GM20431 (cell line): Measurements from ENCODE around the gene QTRT2.

ENCODE experiments used
- in situ Hi-C: fragments of 300-500 bp; cut with MseI, MboI; formaldehyde crosslinking; loops from one replicate; pipeline ENCODE4 v1.15.0; 2020; ENCODE audit warnings: low sequenced_read_pairs; ENCODE audit not compliant: unreplicated experiment

QTRT2 gene

DNA sequence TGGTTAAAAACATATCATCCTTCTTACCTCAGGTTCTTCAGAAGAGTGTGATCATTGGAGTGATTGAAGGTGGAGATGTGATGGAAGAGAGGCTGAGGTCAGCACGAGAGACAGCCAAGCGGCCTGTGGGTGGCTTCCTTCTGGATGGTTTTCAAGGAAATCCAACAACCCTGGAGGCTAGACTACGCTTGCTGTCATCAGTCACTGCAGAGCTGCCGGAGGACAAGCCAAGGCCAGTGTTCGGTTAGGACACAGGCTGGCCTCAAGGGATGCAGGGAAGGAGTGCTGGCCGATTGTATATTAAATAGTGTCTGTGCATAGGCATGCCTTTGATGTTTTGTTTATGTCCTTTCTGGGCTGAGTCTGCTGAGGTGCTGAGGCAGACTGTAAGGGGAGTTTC is 20.2 kb downstream of the QTRT2 start:
- in situ Hi-C loops = no loop called here

DNA sequence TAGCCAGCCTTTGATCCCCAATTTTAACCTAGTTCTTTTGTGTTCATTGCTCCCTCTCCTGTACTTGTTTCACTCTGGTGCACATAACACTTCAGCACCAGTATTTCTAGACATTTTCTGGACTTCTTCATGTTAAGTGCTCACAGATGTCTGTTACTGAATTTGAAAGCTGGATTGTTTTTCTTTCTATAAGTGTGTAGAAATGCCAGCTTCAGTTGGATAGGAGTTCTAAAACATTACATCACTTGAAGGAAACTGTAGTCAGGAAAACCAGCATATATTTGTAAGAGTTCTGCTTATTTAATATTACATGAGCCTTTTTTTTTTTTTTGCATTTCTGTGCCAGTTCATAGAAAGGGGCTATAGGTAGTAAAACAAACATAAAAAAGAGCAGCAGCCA is 21.6 kb downstream of the QTRT2 start:
- in situ Hi-C loops = no loop called here

DNA sequence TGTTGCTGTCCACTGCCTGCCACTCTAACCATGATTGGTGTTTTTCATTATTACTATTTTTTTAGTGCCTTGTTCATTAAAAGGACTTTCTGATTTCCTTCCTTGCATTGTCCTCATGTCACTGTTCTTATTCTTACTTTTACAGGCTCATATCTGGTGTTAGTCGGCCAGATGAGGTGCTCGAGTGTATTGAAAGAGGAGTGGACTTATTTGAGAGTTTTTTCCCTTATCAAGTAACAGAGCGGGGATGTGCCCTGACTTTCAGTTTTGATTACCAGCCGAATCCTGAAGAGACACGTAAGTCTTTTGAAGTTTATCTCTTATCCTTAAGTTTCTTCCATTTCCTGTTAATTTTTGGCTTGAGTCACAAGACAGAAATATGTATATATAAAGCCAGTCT is 23.2 kb downstream of the QTRT2 start:
- in situ Hi-C loops = no loop called here

GRCh38 chr3:114080201-114080600 is 23.7 kb downstream of the QTRT2 start:
- in situ Hi-C loops = no loop called here

DNA sequence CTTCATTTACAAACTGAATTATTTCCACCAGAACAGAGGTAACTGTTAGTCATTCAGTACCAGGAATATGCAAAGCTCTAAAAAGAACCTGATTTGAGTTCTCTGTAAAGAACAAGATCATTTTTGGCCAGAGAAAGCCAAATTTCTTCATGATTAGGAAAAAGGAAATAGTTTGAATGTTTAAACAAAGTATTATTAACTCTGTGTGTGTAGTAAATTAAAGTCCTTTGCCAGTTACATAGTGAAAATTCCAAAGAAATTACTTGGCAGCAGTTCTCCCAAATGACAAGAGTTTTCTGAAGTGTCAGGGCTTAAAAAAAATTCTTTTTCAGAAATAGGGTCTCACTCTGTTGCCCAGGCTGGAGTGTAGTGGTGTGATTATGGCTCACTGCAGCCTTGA is 24.5 kb downstream of the QTRT2 start:
- in situ Hi-C loops = no loop called here

DNA sequence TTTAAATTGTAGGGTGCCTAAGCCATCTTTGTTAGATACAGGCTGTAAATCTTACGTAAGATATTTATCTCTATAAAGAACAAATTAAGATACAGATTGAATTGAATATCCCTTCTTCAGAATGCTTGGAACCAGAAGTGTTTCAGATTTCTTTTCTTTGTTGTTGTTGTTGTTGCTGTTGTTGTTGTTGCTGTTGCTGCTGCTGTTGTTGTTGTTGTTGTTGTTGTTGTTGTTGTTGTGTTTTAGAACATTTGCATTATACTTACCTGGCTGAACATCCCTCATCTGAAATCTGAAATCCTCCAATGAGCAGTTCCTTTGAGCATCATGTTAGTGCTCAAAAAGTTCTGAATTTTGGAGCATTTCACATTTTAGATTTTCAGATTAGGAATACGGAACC is 26.6 kb downstream of the QTRT2 start:
- in situ Hi-C loops = no loop called here

GRCh38 chr3:114086356-114086755 is 29.8 kb downstream of the QTRT2 start:
- in situ Hi-C loops = no loop called here

DNA sequence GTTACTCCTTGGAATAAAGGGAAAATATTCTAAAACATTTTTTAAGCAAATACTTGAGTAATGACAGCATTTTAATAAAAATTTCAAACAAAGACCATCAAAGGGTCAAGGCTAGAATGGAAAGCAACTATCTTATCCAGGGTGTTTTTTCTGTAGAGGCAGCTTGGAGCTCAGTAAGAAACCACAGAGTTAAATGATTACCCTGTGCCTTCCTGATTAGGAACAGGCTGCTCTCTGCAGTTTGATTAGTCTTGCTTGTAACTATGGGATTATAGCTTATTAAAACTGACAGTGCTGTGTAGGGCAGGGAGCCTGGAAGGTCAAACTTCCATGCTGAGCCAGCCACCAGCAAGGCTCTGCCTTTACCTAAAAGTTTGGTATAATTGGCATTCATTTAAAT is 33.1 kb downstream of the QTRT2 start:
- in situ Hi-C loops = no loop called here

- in situ Hi-C loops = no loop called here
Observed at GRCh38 chr3:114092151-114093015, 35.8 kb downstream of the QTRT2 start.

GRCh38 chr3:114093016-114093380 is 36.5 kb downstream of the QTRT2 start:
- in situ Hi-C loops = no loop called here

DNA sequence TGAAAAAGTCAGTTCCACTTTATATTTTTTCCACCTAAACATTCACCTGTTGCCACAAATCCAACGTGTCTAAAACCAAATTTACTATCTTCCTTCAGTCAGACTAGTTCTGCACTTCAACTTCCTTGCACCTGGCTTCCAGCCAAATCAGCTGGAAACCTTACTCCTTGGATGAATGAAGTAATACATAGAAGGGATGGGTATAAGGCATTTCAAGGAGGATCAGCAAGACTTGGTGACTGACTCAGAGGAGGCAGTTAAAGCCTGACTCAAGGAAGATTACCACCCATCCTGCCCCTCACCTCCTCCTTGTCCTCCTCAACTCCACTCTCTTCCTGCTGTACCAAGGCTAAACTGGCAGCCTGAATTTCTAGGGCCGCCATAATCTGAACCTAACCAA is 37.1 kb downstream of the QTRT2 start:
- in situ Hi-C loops = no loop called here

- in situ Hi-C loops = no loop called here
Observed at GRCh38 chr3:114095796-114096195, 39.3 kb downstream of the QTRT2 start.

- in situ Hi-C loops = no loop called here
Observed at GRCh38 chr3:114101101-114101500, 44.6 kb downstream of the QTRT2 start.

DNA sequence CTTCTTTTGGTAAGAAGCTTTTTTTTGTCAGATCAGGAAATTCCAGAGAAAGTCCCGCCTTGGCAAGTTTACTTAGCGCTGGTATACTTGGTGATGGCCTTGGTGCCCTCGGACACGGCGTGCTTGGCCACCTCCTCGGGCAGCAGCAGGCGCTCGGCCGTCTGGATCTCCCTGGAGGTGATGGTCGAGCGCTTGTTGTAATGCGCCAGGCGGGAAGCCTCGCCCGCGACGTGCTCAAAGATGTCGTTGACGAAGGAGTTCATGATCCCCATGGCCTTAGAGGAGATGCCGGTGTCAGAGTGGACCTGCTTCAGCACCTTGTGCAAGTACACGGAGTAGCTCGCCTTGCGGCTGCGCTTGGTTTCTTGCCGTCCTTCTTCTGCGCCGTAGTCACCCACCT is 46.6 kb downstream of the QTRT2 start:
- in situ Hi-C loops = no loop called here

DNA sequence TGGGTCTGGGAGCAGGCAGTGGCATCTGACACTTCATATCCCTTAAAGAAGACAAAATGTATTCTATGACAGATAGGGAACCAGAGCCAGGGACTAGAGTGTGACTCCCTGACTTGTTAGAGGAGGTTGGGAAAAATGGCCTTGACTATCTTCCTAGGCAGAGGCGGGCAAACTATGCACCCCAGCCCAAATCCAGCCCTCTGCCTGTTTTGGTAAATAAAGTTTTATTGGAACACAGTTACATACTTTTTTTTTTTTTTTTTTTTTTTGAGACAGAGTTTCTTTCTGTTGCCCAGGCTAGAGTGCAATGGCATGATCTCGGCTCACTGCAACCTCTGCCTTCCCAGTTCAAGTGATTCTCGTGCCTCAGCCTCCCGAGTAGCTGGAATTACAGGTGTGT is 47.3 kb downstream of the QTRT2 start:
- in situ Hi-C loops = no loop called here

DNA sequence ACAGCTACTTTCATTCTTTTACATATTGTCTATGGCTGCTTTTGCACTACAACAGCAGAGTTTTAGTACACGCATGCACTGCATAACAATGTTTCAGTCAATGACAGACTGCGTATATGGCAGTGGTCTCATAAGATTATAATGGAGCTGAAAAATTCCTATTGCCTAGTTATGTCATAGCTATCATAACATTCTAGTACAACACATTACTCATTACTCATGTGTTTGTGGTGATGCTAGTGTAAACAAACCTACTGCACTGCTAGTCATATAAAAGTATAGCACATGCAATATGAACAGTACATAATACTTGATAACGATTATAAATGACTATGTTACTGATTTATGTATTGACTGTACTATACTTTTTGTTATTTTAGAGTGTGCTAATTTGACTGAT is 47.9 kb downstream of the QTRT2 start:
- in situ Hi-C loops = no loop called here

DNA sequence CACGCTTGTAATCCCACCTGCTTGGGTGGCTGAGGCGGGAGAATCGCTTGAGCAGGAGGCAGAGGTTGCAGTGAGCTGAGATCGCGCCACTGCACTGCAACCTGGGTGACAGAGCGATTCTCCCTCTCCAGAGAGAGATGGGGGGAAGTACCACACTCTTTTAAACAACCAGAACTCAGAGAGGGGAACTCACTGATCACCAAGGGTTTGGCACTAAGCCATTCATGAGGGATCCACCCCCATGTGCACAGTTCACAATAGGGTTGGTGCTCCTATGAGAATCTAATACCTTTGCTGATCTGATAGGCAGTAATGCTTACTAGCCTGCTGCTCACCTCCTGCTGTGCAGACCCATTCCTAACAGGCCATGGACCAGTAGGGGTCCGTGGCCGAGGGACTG is 51.6 kb downstream of the QTRT2 start:
- in situ Hi-C loops = no loop called here

DNA sequence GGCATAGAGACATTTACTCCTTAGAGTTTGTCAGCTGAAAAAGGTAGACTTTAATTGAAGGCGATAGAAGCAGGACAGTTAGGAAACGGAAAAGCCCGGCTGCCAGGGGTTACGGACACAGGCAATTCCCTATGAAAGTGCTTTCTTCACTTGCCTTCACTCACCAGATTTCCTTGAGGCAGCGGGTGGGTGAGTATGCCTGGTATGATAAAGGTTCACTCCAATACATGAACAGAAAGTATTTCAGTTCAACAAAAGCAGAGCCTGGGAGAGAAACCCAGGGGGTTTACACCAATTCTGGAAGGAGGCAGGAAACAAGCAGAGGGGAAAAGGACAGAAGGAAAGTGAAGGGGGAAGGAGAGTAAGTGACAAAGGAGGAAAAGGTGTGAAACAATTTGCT is 53.9 kb downstream of the QTRT2 start:
- in situ Hi-C loops = no loop called here

DNA sequence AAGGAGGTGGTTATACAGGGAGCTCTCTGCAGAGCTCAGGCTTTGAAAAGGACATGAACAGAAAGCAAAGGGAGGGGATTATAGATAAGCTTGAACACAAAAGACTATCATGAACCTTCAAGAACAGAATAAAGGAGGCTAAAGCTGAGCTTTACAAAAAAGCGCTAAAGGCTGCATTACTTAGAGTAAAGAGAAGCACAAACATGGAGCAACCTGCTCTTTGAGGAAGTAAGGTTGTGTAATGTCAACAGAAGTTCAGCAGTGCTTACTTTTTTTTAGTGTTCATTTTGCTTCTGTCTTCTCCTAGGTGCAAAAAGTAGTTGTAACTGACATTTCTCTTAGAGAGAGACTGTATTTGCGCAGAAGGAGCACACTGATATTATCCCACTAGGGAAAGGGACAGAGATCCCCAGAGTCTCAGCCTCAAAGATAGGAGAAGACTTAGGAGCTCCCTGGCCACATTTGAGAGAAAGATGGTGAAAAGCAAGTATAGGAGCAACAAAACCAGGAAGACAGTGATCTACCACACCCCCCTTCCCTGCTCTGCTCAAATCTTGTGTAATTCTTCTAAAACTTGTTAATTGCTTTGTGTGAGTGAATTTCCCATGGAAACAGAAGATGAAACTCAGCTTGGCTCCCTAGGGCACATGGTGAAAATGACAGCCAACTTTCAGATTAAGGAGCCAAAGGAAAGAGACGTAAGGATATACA is 54.7 kb downstream of the QTRT2 start:
- in situ Hi-C loops = no loop called here

DNA sequence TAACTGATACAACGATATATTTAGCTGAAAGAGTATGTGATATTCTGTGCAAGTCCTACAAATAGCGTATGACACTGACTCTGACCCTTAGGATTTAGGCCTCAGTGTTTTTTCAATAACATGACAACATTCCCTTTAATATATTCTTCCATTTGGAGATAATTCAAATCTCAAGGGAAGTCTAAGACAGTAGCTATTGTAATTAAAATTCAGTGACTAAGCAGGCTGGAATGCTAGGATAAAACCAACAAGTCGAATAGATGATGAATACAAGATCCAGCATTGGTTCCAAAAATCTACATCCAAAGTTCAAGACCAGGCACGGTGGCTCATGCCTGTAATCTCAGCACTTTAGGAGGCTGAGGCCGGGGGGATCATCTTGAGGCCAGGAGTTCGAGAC is 56.2 kb downstream of the QTRT2 start:
- in situ Hi-C loops = no loop called here

- in situ Hi-C loops = no loop called here
Observed at GRCh38 chr3:114114719-114115118, 58.2 kb downstream of the QTRT2 start.

- in situ Hi-C loops = no loop called here
Observed at GRCh38 chr3:114115143-114115542, 58.6 kb downstream of the QTRT2 start.
